Endothelial cell of umbilical vein (primary cell): ENCODE measurements around the gene CACHD1. TPM values are rescaled to one million over a fixed set of nuclear protein-coding genes. Genes with fewer than 3 reads are reported as not detected.

Experiments used
- BruUV-seq: library from RNA; stranded (reverse); fragments of 400-500 nt; replicated peaks from 2 replicates; lab custom pipeline; 2021; lab: Mats Ljungman, UMichigan
- CTCF ChIA-PET: fragments of 300-600, 350-600 bp; sonication (Branson Sonifier 250); formaldehyde crosslinking; loops from one replicate; lab custom pipeline; 2021; ENCODE audit warnings: antibody characterized with exemption, inconsistent platforms; lab: Charles Lee
- POLR2A ChIA-PET: fragments of 300-600, 350-600 bp; sonication (Branson Sonifier 250); formaldehyde crosslinking; loops from one replicate; lab custom pipeline; 2021; ENCODE audit warnings: antibody characterized with exemption, inconsistent platforms; lab: Charles Lee
- DNase-seq: peaks from one replicate; pipeline ENCODE4 v3.0.0-alpha.2; 2011; ENCODE audit warnings: low read depth, low spot score
- FAIRE-seq: peaks from 2 replicates; lab custom pipeline; 2011; peaks lifted over from hg19 to GRCh38; lab: Jason Lieb, UNC
- H2AFZ ChIP-seq: 2 replicates; pipeline ENCODE4 v1.6.0; 2012; ENCODE audit warnings: low read depth, low read length, control low read depth, inconsistent platforms
- H3K27ac ChIP-seq: 2 replicates; pipeline ENCODE4 v1.5.1; 2011; ENCODE audit warnings: low read depth, mild to moderate bottlenecking, control low read depth, low read length, moderate library complexity; ENCODE audit not compliant: insufficient read depth
- H3K27me3 ChIP-seq, 2 experiments: 2 replicates each; pipeline versions ENCODE4 v1.6.0 to v1.6.1; 2011; ENCODE audit warnings: low read length in 2 of 2, mixed read lengths in 1 of 2; ENCODE audit not compliant: control insufficient read depth in 2 of 2, insufficient read depth in 2 of 2
- H3K36me3 ChIP-seq, 2 experiments: 2 replicates in 1 of 2; 3 replicates in 1 of 2; pipeline ENCODE4 v1.5.1; 2011; ENCODE audit warnings: low read length in 2 of 2, mild to moderate bottlenecking in 1 of 2, moderate library complexity in 1 of 2; ENCODE audit not compliant: control insufficient read depth in 2 of 2, insufficient read depth in 2 of 2; ENCODE audit errors: extremely low read depth in 1 of 2
- H3K4me1 ChIP-seq: 3 replicates; pipeline ENCODE4 v1.5.1; 2011; ENCODE audit warnings: mild to moderate bottlenecking, low read length; ENCODE audit not compliant: control insufficient read depth, insufficient read depth; ENCODE audit errors: extremely low read depth
- H3K4me2 ChIP-seq: 2 replicates; pipeline ENCODE4 v1.6.1; 2011; ENCODE audit warnings: low read length, control low read depth, mixed read lengths; ENCODE audit not compliant: insufficient read depth
- H3K4me3 ChIP-seq, 3 experiments: fragments of 200-600 bp in 1 of 3; sonication (generic), shearing (Covaris generic) in 1 of 3; replicated peaks in 1 of 3; 2 replicates each; pipeline ENCODE4 v1.5.1; 2011 to 2016; ENCODE audit warnings: control low read depth in 3 of 3, low read length in 3 of 3, mild to moderate bottlenecking in 2 of 3, inconsistent platforms in 1 of 3, low read depth in 1 of 3, moderate library complexity in 1 of 3; ENCODE audit not compliant: insufficient read depth in 1 of 3
- H3K79me2 ChIP-seq: 2 replicates; pipeline ENCODE4 v1.6.0; 2012; ENCODE audit warnings: low read length, inconsistent platforms; ENCODE audit not compliant: control insufficient read depth, insufficient read depth
- H3K9ac ChIP-seq: replicated peaks from 2 replicates; pipeline ENCODE3; 2011; ENCODE audit warnings: low read length, control low read depth; ENCODE audit not compliant: insufficient read depth; ENCODE audit errors: extremely low read depth
- H3K9me1 ChIP-seq: replicated peaks from 3 replicates; pipeline ENCODE4 v1.6.0; 2011; ENCODE audit warnings: mild to moderate bottlenecking, low read length; ENCODE audit not compliant: control insufficient read depth, insufficient read depth; ENCODE audit errors: extremely low read depth
- H3K9me3 ChIP-seq: replicated peaks from 2 replicates; pipeline ENCODE4 v1.5.1; 2012; ENCODE audit warnings: low read length, inconsistent platforms; ENCODE audit not compliant: control insufficient read depth, insufficient read depth
- H4K20me1 ChIP-seq: replicated peaks from 2 replicates; pipeline ENCODE3; 2011; ENCODE audit warnings: mild to moderate bottlenecking, low read length; ENCODE audit not compliant: control insufficient read depth, insufficient read depth; ENCODE audit errors: extremely low read depth
- CTCF ChIP-seq, 2 donors: IDR thresholded peaks; 1 replicate in 1 of 2; 2 replicates in 1 of 2; pipeline ENCODE4 v1.5.1; 2011; ENCODE audit warnings: low read length in 2 of 2, mild to moderate bottlenecking in 2 of 2, moderate library complexity in 2 of 2, control low read depth in 1 of 2, inconsistent platforms in 1 of 2, low read depth in 1 of 2; ENCODE audit not compliant: insufficient read depth in 1 of 2; ENCODE audit errors: extremely low read depth in 1 of 2
- EZH2 ChIP-seq: IDR thresholded peaks from 2 replicates; pipeline ENCODE4 v1.6.1; 2012; ENCODE audit warnings: borderline replicate concordance, low read depth, mild to moderate bottlenecking, moderate library complexity, low read length, inconsistent platforms; ENCODE audit not compliant: severe bottlenecking
- FOS ChIP-seq: IDR thresholded peaks from 2 replicates; pipeline ENCODE4 v1.6.1; 2011; ENCODE audit warnings: mild to moderate bottlenecking, low read length, moderate library complexity, borderline replicate concordance; ENCODE audit not compliant: insufficient read depth
- GATA2 ChIP-seq: IDR thresholded peaks from 2 replicates; pipeline ENCODE4 v1.7.0; 2011; ENCODE audit warnings: low read depth, mild to moderate bottlenecking, moderate library complexity, mixed read lengths, low read length; ENCODE audit not compliant: insufficient read length, insufficient read depth
- JUN ChIP-seq: IDR thresholded peaks from 2 replicates; pipeline ENCODE4 v1.6.1; 2011; ENCODE audit warnings: borderline replicate concordance, low read depth; ENCODE audit not compliant: insufficient read length, insufficient read depth
- MAX ChIP-seq: IDR thresholded peaks from 2 replicates; pipeline ENCODE4 v1.6.1; 2011; ENCODE audit not compliant: insufficient read depth, insufficient read length
- MYC ChIP-seq: IDR thresholded peaks from one replicate; pipeline ENCODE4 v1.6.1; 2011; ENCODE audit warnings: mild to moderate bottlenecking, low read depth, low read length
- POLR2A ChIP-seq: IDR thresholded peaks from 2 replicates; pipeline ENCODE4 v1.6.1; 2012; ENCODE audit warnings: low read depth, mild to moderate bottlenecking, control low read depth, low read length
- POLR2AphosphoS5 ChIP-seq: IDR thresholded peaks from 2 replicates; pipeline ENCODE4 v1.6.1; 2012; ENCODE audit warnings: low read depth, mild to moderate bottlenecking, control low read depth, low read length, moderate library complexity; ENCODE audit not compliant: insufficient read depth
- dilution Hi-C: fragments of 300-500 bp; cut with MboI; formaldehyde crosslinking; loops from one replicate; pipeline ENCODE4 v1.15.0; 2019; ENCODE audit warnings: low sequenced_read_pairs; ENCODE audit not compliant: extremely low pct_ligation_motif_present
- intact Hi-C: fragments of 100-400 bp; cut with micrococcal nuclease; formaldehyde crosslinking; loops from one replicate; pipeline ENCODE4 v1.10.0; 2022
- polyA plus RNA-seq, 4 experiments: library from polyadenylated mRNA; depleted of rRNA in 3 of 4; stranded (reverse) in 3 of 4; unstranded in 1 of 4; fragments of >200 nt; gene quantifications; 2 replicates each; pipeline versions ENCODE4 v1.2.1 to v1.2.3, GENCODE V29; 2011 to 2012; ENCODE audit warnings: missing spikeins in 1 of 4
- total RNA-seq: library from RNA; stranded (reverse); gene quantifications from 2 replicates; pipeline ENCODE4 v1.2.3, GENCODE V29; 2021

CACHD1 gene
- total and polyA plus RNA-seq, 2 donors (not counting 3 experiments of a cell fraction or from before 2014, with no cell fraction given), result 3.6 to 9.3 TPM

GRCh38 chr1:64474665-64475439, 4.9 kb downstream of the CACHD1 start:
- dilution Hi-C loops (no loop called here), intact Hi-C loops (no loop called here)
- ChIA-PET CTCF (interaction anchor here (0.6 to 1.0 kb wide), 3 partner anchors 24 to 206 kb away, joined by 3 read pairs; no protein-coding TSS in a partner anchor), POLR2A (no interaction called here)
- H3K36me3 ChIP-seq, result no peaks in the 10 kb centered on the region
- peaks cover 4% of the 10 kb centered on the region for H3K79me2 ChIP-seq
- H3K4me1 ChIP-seq, result peaks cover 53% of the 10 kb centered on the region
- H3K27me3 ChIP-seq, result no peaks in the 10 kb centered on the region
- H3K9me3 ChIP-seq, result no peaks in the 10 kb centered on the region
- H3K4me2 ChIP-seq, result no peak overlapping the region
- BruUV-seq, result no TSS peak
- TF ChIP-seq FOS (no peak), GATA2 (no peak), EZH2 (no peak), POLR2A (no peak), POLR2AphosphoS5 (no peak), CTCF (IDR thresholded peaks at IDR 0.05; ENCODE audit: extremely low read depth in 1 of 2, insufficient read depth in 1 of 2, low read depth in 1 of 2, low read length in 2 of 2) (no peak), MAX (no peak), JUN (no peak), MYC (no peak)
- no peak for DNase-seq
- no peaks in the 10 kb centered on the region for H3K9me1 ChIP-seq
- no peak overlapping the region for H3K27ac ChIP-seq
- H3K9ac ChIP-seq, result no peak overlapping the region
- no peak overlapping the region for H2AFZ ChIP-seq
- no peak overlapping the region for H3K4me3 ChIP-seq
- H4K20me1 ChIP-seq, result no peaks in the 10 kb centered on the region
- no peak for FAIRE-seq
